C4-2B (cell line): ENCODE measurements around the gene VBP1.
"Not testable (repeated sequence)": the region's sequence is repeated elsewhere in the genome, so short reads cannot be mapped to it uniquely, and the experiment has no call there.

Source experiments
- ZFX ChIP-seq: fragments of 450-650 bp; IDR thresholded peaks from 2 replicates; pipeline ENCODE4 v1.6.1; 2017
- TF ChIP-seq, protein P1 (sequence below): fragments of 450-650 bp; conservative IDR thresholded peaks from 2 replicates; pipeline ENCODE4 v1.5.1; 2017; ENCODE audit warnings: mild to moderate bottlenecking

DNA sequence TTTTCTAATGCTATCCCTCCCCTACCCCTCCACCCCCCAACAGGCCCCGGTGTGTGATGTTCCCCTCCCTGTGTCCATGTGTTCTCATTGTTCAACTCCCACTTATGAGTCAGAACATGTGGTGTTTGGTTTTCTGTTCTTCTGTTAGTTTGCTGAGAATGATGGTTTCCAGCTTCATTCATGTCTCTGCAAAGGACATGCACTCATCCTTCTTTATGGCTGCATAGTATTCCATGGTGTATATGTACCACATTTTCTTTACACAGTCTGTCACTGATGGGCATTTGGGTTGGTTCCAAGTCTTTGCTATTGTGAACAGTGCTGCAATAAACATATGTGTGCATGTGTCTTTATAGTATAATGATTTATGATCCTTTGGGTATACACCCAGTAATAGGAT, 51.7 kb downstream of the VBP1 start:
- TF ChIP-seq ZFX, result not testable (repeated sequence)
- TF ChIP-seq, protein P1, sequence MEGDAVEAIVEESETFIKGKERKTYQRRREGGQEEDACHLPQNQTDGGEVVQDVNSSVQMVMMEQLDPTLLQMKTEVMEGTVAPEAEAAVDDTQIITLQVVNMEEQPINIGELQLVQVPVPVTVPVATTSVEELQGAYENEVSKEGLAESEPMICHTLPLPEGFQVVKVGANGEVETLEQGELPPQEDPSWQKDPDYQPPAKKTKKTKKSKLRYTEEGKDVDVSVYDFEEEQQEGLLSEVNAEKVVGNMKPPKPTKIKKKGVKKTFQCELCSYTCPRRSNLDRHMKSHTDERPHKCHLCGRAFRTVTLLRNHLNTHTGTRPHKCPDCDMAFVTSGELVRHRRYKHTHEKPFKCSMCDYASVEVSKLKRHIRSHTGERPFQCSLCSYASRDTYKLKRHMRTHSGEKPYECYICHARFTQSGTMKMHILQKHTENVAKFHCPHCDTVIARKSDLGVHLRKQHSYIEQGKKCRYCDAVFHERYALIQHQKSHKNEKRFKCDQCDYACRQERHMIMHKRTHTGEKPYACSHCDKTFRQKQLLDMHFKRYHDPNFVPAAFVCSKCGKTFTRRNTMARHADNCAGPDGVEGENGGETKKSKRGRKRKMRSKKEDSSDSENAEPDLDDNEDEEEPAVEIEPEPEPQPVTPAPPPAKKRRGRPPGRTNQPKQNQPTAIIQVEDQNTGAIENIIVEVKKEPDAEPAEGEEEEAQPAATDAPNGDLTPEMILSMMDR, result not testable (repeated sequence)
